GM21737 (cell line): ENCODE results near the gene TINAG.

Experiments
- ATAC-seq: cut with Tn5 transposase; IDR thresholded peaks from one replicate; pipeline ENCODE4 v1.9.1; 2021; ENCODE audit warnings: mild to moderate bottlenecking, moderate library complexity; ENCODE audit not compliant: unreplicated experiment

Gene TINAG

DNA sequence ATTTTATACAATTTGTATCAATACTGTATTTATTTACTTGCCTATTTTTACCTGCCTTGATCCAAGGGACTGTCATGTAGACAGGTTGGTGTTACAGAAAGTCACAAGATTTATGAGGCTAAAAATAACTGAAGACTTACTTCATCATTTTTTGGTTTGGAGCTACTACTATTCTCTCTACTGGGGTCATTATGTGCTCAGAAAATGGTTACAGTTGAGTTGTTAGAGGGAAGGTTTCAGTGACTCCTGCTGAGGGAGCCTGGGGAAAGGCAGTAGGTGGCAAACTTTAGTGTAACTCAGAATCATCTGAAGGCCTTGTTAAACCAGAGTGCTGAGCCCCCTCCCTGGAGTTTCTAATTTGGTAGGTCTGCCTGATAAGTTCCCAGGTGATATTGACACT is 118.8 kb downstream of the TINAG start:
- no peak for ATAC-seq

DNA sequence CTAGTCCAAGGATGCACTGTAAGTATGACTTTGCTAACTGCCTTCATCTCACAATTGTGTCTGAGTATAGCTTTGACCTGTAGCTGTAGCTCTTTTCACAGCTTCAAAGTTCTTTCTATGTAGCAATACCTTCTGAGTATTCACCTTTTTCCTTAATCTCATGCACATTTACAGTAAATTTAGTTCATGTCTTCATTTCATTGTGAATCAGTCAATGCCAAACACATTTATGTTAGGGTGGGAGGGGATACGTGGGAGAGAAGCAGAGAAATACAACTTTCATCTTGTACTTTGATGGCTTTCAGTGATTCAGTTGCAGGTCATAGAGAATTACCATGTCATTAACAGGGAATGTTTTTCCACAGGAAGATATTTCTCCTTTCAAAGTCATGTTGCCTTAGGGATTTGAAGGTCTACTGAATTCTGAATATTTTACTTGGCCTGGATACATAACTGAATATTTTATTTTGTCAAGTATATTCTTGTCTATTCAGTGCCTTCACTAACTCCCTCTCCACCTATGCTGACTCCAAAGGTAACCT is 119.2 kb downstream of the TINAG start:
- no peak for ATAC-seq

- ATAC-seq: peak; percentile 88
These were observed 120.2 kb downstream of the TINAG start for GRCh38 chr6:54428431-54428830.

GRCh38 chr6:54431466-54431865 is 123.2 kb downstream of the TINAG start:
- no peak for ATAC-seq
